Cardiac fibroblast (primary cell): ENCODE measurements around the gene HACD1.

Experiments
- DNase-seq, 2 donors: peaks; one replicate each; pipeline versions ENCODE4 v3.0.0 to v3.0.0-alpha.2; 2010; ENCODE audit warnings: low read depth in 2 of 2
- H3K4me3 ChIP-seq, 2 donors: replicated peaks in 1 of 2; 1 replicate in 1 of 2; 2 replicates in 1 of 2; pipeline ENCODE4 v1.5.1; 2011; ENCODE audit warnings: low read depth in 2 of 2, low read length in 2 of 2, mild to moderate bottlenecking in 2 of 2, moderate library complexity in 1 of 2
- TF ChIP-seq, protein P1 (sequence below): IDR thresholded peaks from one replicate; pipeline ENCODE4 v1.5.1; 2011; ENCODE audit warnings: low read depth, mild to moderate bottlenecking, low read length, inconsistent platforms

Gene HACD1

DNA sequence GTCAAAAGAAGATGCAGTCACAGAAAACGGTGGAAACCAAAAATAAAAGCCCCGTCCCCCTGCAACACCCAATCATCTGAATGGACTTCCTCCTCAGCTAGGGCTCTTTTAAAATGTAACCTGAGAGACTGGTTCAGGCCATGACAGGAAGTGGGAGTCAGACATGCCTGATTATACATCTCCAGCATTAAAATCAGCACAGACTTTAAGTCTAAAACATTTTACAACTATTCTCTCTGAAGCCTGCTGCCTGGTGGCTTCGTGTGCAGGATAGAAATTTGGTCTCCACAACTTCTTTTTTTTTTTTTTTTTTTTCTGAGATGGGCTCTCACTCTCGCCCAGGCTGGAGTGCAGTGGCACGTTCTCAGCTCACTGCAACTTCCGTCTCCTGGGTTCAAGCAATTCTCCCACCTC lies 30.3 kb downstream of the HACD1 start:
- peak; percentile 16 to 33 for DNase-seq
- no peak overlapping the region for H3K4me3 ChIP-seq
- TF ChIP-seq, protein P1, sequence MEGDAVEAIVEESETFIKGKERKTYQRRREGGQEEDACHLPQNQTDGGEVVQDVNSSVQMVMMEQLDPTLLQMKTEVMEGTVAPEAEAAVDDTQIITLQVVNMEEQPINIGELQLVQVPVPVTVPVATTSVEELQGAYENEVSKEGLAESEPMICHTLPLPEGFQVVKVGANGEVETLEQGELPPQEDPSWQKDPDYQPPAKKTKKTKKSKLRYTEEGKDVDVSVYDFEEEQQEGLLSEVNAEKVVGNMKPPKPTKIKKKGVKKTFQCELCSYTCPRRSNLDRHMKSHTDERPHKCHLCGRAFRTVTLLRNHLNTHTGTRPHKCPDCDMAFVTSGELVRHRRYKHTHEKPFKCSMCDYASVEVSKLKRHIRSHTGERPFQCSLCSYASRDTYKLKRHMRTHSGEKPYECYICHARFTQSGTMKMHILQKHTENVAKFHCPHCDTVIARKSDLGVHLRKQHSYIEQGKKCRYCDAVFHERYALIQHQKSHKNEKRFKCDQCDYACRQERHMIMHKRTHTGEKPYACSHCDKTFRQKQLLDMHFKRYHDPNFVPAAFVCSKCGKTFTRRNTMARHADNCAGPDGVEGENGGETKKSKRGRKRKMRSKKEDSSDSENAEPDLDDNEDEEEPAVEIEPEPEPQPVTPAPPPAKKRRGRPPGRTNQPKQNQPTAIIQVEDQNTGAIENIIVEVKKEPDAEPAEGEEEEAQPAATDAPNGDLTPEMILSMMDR, result no peak

GRCh38 chr10:17585016-17585415 lies 32.2 kb downstream of the HACD1 start:
- TF ChIP-seq, protein P1, result no peak
- DNase-seq, result no peak
- no peak overlapping the region for H3K4me3 ChIP-seq

DNA sequence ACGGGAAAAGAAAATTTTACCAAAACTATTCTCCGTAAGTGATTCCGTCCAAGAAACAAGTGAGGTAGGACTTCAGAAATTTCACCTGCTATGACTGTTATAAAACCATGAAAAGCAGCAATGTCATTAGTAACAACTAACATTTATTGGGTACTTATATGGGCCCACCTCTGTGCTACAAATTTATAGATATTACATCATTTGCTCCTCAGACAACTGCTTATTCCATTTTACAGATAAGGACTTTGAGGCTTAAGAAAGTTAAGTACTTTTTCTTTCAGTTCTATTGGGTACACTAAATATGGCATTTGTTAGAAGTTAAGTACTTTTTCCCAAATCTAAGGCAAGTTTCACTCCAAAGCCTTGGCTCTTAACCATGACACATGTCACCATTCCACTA lies 36.3 kb downstream of the HACD1 start:
- DNase-seq, result no peak
- TF ChIP-seq, protein P1, result no peak
- H3K4me3 ChIP-seq, result no peak overlapping the region

DNA sequence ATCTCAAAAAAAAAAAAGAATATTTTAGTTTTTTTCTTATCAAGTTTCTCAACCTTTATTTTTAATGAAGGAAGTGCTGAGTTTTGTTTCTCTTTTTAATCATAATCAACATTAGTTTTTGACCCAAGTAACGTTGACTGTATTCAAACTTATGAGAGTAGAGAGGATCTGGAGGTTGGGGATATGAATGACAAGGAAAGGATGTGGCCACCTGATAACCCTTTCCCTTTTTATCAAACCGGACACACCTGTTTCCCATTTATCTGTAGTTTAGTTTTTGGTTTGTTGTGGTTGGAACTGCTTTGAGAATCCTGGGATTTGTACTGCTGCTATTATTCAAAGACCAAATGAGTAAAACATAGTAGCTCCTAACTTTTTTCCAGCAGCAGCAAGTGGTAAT lies 38.6 kb downstream of the HACD1 start:
- TF ChIP-seq, protein P1, result no peak
- no peak for DNase-seq
- H3K4me3 ChIP-seq, result no peak overlapping the region

DNA sequence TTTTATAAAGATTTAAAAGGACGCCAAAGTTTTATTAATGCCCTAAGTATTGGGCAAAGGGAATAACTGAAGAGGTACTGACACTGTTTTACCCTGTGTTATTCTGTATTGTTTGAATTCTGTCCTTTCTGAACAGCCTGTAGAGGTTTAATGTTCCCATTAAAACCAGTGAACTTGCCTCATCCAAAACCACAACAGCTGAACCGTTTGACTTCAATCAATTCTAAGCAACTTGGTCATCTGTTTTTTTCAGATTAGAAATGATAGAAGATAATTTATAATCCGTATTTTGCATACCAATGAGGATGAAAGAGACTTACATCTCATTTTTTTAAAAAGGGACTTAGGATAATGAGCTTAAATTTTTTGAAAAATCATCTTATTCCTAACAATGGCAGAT lies 40.4 kb downstream of the HACD1 start:
- no peak overlapping the region for H3K4me3 ChIP-seq
- TF ChIP-seq, protein P1, result no peak
- DNase-seq, result no peak

GRCh38 chr10:17564911-17565310 lies 52.3 kb downstream of the HACD1 start:
- no peak overlapping the region for H3K4me3 ChIP-seq
- TF ChIP-seq, protein P1, result no peak
- no peak for DNase-seq

- H3K4me3 ChIP-seq, result no peak overlapping the region
- DNase-seq, result no peak
- TF ChIP-seq, protein P1, result no peak
Observed at GRCh38 chr10:17563452-17563851, 53.7 kb downstream of the HACD1 start.
